SK-N-SH (cell line): ENCODE measurements around the gene OTOG.

ENCODE experiments used
- CHD2 ChIP-seq: fragments of 150-350 bp; IDR thresholded peaks from 2 replicates; pipeline ENCODE4 v1.6.1; 2018; ENCODE audit warnings: low read length; ENCODE audit not compliant: partially characterized antibody
- GABPA ChIP-seq: IDR thresholded peaks from 2 replicates; pipeline ENCODE4 v1.4.0; 2012; ENCODE audit warnings: low read depth, mild to moderate bottlenecking
- RXRA ChIP-seq: IDR thresholded peaks from 2 replicates; pipeline ENCODE4 v1.4.0; 2012; ENCODE audit warnings: low read depth, mild to moderate bottlenecking, borderline replicate concordance
- TF ChIP-seq, protein P1 (sequence below): fragments of 200-600 bp; sonication (generic); IDR thresholded peaks from 2 replicates; pipeline ENCODE4 v1.6.1; 2017; ENCODE audit warnings: antibody characterized with exemption, mild to moderate bottlenecking, moderate library complexity

DNA sequence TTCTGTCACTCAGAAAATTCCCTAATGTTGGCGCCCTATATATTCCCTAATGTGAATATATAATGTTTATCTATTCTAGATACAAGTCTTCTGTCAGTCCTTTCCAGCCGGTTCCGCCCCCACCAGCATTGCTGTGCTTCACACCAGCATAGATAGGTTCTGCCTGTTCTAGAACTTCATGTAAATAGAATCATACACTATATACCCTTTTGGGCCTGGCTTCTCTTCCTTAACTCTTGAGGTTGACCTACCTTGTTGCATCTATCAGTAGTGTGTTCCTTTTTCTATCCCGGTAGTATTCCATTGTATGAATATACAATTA lies 34.6 kb downstream of the OTOG start:
- TF ChIP-seq, protein P1, sequence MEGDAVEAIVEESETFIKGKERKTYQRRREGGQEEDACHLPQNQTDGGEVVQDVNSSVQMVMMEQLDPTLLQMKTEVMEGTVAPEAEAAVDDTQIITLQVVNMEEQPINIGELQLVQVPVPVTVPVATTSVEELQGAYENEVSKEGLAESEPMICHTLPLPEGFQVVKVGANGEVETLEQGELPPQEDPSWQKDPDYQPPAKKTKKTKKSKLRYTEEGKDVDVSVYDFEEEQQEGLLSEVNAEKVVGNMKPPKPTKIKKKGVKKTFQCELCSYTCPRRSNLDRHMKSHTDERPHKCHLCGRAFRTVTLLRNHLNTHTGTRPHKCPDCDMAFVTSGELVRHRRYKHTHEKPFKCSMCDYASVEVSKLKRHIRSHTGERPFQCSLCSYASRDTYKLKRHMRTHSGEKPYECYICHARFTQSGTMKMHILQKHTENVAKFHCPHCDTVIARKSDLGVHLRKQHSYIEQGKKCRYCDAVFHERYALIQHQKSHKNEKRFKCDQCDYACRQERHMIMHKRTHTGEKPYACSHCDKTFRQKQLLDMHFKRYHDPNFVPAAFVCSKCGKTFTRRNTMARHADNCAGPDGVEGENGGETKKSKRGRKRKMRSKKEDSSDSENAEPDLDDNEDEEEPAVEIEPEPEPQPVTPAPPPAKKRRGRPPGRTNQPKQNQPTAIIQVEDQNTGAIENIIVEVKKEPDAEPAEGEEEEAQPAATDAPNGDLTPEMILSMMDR = no peak
- TF ChIP-seq RXRA (no peak), CHD2 (no peak), GABPA (no peak)
